Liver (tissue), 3 donors: Measurements from ENCODE around the gene IKZF4.
"Not testable (repeated sequence)": the region's sequence is repeated elsewhere in the genome, so short reads cannot be mapped to it uniquely, and the experiment has no call there.

ENCODE experiments used
- ATF3 ChIP-seq: IDR thresholded peaks from 2 replicates; pipeline ENCODE4 v1.6.1; 2016; ENCODE audit warnings: antibody characterized with exemption
- CTCF ChIP-seq: fragments of 150-350 bp; IDR thresholded peaks from 2 replicates; pipeline ENCODE4 v1.5.1; 2017; ENCODE audit warnings: improper control_type of control experiment, low read depth, low read length; ENCODE audit not compliant: missing input control
- EGR1 ChIP-seq, 2 donors: IDR thresholded peaks; 2 replicates each; pipeline ENCODE4 v1.6.1; 2016 to 2018; ENCODE audit warnings: antibody characterized with exemption in 2 of 2, low read depth in 2 of 2
- FOXA1 ChIP-seq: IDR thresholded peaks from 2 replicates; pipeline ENCODE4 v1.6.1; 2016; ENCODE audit warnings: antibody characterized with exemption
- GABPA ChIP-seq, 2 donors: IDR thresholded peaks in 1 of 2; conservative IDR thresholded peaks in 1 of 2; 2 replicates each; pipeline ENCODE4 v1.6.1; 2016; ENCODE audit warnings: antibody characterized with exemption in 2 of 2, mild to moderate bottlenecking in 1 of 2, moderate library complexity in 1 of 2
- JUND ChIP-seq, 2 donors: IDR thresholded peaks; 2 replicates each; pipeline ENCODE4 v1.6.1; 2016; ENCODE audit warnings: antibody characterized with exemption in 2 of 2
- MAX ChIP-seq: IDR thresholded peaks from 2 replicates; pipeline ENCODE4 v1.6.1; 2016; ENCODE audit warnings: antibody characterized with exemption
- RXRA ChIP-seq, 2 donors: IDR thresholded peaks; 2 replicates each; pipeline ENCODE4 v1.6.1; 2017 to 2018; ENCODE audit warnings: antibody characterized with exemption in 2 of 2, mild to moderate bottlenecking in 1 of 2
- TAF1 ChIP-seq: conservative IDR thresholded peaks from 2 replicates; pipeline ENCODE4 v1.6.1; 2016; ENCODE audit warnings: antibody characterized with exemption, mild to moderate bottlenecking
- YY1 ChIP-seq: IDR thresholded peaks from 2 replicates; pipeline ENCODE4 v1.6.1; 2016; ENCODE audit warnings: antibody characterized with exemption, mild to moderate bottlenecking
- TF ChIP-seq, protein P1 (sequence below): IDR thresholded peaks from 2 replicates; pipeline ENCODE4 v1.6.1; 2016; ENCODE audit warnings: antibody characterized with exemption, mild to moderate bottlenecking
- donor health status: healthy.
- donor health status: healthy.

GRCh38 chr12:56077966-56078365 is 57.1 kb downstream of the IKZF4 start:
- TF ChIP-seq CTCF; FOXA1; MAX; YY1; ATF3; JUND (IDR thresholded peaks at IDR 0.05); RXRA (IDR thresholded peaks at IDR 0.05); GABPA (IDR thresholded peaks at IDR 0.05 in 1 of 2, conservative IDR thresholded peaks at IDR 0.05 in 1 of 2); EGR1 (IDR thresholded peaks at IDR 0.05; ENCODE audit: low read depth in 2 of 2); TAF1: not testable (repeated sequence)
- TF ChIP-seq, protein P1, sequence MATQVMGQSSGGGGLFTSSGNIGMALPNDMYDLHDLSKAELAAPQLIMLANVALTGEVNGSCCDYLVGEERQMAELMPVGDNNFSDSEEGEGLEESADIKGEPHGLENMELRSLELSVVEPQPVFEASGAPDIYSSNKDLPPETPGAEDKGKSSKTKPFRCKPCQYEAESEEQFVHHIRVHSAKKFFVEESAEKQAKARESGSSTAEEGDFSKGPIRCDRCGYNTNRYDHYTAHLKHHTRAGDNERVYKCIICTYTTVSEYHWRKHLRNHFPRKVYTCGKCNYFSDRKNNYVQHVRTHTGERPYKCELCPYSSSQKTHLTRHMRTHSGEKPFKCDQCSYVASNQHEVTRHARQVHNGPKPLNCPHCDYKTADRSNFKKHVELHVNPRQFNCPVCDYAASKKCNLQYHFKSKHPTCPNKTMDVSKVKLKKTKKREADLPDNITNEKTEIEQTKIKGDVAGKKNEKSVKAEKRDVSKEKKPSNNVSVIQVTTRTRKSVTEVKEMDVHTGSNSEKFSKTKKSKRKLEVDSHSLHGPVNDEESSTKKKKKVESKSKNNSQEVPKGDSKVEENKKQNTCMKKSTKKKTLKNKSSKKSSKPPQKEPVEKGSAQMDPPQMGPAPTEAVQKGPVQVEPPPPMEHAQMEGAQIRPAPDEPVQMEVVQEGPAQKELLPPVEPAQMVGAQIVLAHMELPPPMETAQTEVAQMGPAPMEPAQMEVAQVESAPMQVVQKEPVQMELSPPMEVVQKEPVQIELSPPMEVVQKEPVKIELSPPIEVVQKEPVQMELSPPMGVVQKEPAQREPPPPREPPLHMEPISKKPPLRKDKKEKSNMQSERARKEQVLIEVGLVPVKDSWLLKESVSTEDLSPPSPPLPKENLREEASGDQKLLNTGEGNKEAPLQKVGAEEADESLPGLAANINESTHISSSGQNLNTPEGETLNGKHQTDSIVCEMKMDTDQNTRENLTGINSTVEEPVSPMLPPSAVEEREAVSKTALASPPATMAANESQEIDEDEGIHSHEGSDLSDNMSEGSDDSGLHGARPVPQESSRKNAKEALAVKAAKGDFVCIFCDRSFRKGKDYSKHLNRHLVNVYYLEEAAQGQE: not testable (repeated sequence)
